HG03442 (cell line): ENCODE data around the gene PLA2G2C.

Source experiments
- ATAC-seq: cut with Tn5 transposase; IDR thresholded peaks from one replicate; pipeline ENCODE4 v1.9.1; 2021; ENCODE audit warnings: mild to moderate bottlenecking, moderate library complexity; ENCODE audit not compliant: unreplicated experiment

Gene PLA2G2C

GRCh38 chr1:20158358-20159070 is 27.8 kb downstream of the PLA2G2C start:
- no peak for ATAC-seq

GRCh38 chr1:20154301-20154831 is 32.0 kb downstream of the PLA2G2C start:
- ATAC-seq: no peak

- ATAC-seq: no peak
These were observed 33.3 kb downstream of the PLA2G2C start for GRCh38 chr1:20153000-20153418.

GRCh38 chr1:20152599-20152930 is 33.8 kb downstream of the PLA2G2C start:
- ATAC-seq: no peak

DNA sequence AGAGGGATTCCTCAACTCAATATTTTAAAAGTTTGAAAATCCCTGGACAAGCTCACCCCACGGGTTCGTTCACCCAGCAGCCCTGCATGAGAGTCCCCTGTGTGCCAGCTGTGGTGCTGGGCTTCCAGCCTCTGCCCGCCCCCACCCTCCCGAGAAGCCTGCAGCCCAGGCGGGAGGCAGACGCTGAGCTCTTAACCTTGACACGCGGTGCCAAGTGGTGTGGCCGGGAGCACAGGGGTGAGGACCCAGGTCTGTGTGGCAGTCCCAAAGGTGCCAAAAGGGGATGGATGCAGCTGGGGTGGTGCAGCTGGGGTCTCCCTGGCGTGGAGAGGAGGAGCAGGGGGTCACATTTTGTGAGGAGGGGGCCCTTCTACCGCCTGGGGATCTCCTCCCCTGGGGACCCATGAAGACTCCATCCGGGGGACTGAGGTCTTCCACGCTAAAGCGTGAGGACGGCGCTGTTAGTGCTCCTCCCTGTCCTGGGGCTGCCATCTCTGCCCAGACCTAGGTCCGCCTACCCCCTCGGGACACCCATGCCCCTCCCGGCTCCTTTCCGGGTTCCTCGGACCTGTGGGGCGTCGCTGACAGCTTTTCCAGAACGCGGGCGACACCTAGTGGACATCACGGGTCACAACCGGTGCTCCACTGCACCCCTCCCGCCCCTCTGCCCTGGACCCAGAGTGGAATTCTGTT is 34.3 kb downstream of the PLA2G2C start:
- no peak for ATAC-seq

- ATAC-seq: no peak
These were observed 35.3 kb downstream of the PLA2G2C start for GRCh38 chr1:20150969-20151368.

DNA sequence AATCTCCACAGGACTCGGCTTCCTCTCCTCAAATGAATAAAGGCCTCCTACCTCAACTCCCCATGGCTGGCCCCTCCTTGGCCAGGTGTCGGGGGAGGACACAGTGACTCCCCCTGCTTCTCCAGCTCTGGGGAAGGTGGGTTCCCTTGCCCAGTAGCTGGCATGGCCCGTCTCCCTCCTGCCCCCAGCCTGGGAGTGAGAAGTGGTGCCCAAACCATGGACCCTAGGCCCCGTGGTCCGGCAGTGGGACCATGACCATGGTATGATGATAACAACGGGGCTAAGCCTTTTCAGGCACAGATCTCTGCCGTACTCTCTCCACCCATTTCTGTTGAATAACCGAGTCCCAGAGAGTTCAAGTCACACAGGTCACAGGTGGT is 36.0 kb downstream of the PLA2G2C start:
- no peak for ATAC-seq

DNA sequence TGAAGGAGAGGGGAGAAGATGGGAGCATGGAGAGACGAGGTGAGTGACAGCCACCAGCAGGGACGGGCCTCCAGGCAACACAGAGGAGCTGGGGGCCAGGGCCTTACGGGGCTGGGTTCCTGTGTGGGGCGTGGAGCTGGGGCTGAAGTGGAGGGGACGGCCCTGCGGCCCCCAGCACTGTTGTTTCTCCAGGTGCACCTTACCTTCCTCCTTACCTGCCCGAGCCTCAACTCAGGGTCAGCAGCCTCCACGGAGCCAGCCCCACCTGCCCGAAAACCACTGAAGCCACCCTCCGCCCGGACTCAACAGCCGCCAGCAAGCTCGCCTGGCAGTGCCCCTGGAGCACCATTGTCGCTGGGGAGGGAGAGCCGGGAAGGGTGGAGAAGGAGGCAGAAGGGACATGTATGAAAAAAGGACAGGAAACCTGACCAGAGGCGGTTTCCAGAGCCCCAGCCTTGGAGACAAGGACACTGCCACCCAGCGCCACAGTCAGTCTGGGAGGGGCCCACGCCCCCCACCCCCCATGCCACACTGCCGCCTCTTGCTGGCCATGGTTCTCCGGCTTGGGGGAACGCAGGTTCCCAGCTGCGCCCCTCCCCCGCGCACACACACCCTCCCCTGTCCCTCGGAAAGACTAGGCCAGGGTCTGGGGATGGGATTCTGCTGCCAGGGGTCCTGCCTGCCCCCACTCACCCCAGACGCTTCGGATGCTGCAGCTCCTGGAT is 36.6 kb downstream of the PLA2G2C start:
- no peak for ATAC-seq

DNA sequence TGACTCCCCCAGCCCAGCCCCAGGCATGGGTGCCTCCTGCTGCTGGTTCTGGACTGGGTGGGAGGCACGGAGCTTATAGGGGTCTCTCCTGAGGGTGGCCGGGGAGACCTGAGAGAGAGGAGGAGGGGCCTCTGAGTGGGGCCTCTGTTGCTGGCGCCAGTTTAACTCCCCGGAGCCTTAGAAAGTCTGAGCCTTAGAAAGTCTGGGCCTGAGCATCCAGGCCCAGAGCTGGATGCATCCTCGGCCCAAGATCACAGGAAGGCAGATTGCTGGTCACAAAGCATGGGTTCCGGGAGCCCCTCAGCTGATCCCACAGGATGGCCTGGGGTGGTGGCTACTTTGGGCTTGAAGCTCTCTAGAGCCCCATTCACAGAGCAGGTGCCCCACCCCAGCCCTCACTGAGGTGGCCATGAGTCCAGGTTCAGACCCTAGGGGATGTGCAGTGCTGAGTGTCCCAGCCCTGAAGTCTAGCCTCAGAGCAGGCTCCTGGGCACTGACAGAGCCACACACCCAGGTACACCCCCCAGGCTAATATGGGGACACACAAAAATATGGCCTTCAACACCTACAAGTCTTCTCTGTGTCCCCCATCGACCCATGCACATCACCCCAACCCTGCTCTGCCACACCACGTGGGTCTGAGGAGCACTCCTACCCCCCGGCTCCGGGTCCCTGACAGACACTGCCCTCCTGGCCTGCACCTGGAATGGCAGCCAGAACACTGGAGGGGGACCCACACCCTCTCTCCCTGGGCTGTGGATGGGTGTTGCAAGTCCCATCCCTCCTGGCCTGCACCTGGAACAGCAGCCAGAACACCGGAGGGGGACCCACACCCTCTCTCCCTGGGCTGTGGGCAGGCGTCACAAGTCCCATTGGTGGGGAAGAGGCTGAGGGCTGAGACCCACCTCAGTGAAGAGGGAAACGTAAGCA is 37.5 kb downstream of the PLA2G2C start:
- no peak for ATAC-seq

- no peak for ATAC-seq
These were observed 38.3 kb downstream of the PLA2G2C start for GRCh38 chr1:20147846-20148570.

DNA sequence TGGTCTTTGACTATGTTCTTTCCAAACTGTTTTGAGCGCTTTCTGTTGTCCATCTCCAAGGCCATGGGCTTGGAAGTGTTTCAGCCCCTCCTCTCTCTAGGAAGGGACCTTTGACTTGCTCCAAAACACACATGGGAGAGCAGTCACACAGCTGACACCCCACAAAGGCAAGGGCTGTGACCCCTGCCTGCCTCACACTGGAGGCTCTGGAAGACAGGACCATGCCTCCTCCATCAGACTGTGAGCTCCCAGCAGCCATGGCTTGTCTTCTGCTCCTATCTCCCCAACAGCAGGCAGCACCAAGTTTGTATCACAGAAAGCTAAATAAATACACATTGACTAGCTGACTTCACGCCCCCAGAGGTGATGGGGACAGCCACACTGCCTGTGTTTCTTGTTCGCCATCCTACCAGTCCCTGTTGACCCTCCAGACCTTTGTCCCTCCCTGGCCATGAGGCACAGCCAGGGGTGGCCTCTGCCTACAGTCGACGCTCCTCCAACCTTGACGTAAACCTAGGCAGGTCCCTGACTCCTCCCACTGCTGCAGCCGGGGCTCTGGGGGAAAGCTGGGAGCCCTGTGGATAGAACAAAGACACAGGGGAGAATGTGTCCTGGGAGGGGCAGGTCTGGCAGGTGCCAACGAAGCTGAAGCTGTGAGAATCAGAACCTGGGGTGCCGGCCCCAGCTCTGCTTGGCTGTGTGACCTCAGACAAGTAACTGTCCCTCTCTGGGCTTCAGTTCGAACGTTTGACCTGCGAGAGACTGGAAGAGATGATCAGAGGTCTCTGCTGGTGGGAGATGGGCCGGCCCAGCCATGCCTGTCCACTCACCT is 42.4 kb downstream of the PLA2G2C start:
- no peak for ATAC-seq

DNA sequence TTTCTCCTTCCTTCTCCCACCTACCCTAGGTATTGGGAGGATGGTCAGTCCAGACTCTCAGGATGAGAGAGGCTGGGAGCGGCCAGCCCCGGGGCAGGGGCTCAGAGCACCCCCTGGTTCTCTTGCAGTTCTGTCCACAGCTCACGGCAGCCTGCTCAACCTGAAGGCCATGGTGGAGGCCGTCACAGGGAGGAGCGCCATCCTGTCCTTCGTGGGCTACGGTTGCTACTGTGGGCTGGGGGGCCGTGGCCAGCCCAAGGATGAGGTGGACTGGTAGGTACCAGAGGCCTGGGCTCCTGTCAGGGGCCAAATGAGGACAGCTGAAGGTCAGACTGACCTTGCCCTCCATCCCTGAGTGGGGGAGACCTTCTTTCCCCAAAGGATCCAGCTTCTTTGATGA is 43.0 kb downstream of the PLA2G2C start:
- ATAC-seq: no peak

DNA sequence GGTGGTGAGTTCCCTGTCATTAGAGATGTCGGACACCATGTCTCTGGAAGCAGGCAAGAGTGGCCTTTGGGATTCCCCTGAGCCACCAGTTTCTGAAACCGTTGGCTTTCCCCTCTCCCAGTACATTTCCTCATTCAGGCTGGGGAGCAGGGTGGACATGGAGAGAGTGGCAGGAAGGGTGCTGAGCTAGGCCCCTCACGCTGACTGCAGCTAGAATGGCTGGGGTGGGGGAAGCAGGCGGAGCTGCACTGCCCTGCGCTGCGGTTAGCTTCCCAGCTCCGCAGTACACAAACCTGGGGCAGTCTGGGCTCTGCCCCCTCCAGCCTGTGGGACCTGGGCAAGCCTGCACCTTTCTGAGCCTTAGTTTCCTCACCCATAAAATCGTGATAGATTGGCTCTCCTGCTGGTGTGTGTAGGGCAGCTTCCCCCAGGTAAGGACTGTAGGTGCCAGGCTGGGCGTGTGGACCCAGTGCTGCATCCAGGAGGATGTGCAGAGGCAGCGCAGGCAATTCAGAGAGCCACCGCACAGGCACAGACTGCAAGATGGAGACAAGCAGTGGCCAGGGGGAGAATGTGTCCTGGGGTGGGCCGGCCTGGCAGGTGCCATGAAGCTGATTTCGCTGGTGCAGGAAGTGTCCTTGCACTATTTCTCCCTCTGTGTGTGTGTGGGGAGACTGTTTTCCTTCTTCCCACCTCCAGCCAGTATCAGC is 44.2 kb downstream of the PLA2G2C start:
- ATAC-seq: no peak

GRCh38 chr1:20141466-20141865 is 44.9 kb downstream of the PLA2G2C start:
- no peak for ATAC-seq

DNA sequence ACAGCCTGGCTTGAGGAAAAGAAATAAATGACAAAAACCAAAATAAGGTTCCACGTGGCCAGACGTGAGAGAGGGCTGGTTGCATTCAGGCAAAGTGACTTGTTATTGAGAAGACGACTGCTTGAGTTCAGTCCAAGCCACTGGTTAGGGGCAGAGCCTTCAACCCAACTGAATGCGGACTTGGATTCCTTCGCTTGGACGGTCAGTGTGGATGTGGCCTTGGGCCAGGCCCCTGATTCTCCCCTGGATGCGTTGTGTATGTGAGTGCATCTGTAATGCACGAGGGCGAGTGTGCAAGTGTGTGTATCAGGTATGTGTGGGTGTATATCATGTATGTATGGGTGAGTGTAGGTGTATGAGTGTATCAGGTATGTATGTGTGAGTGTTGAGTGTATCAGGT is 45.3 kb downstream of the PLA2G2C start:
- no peak for ATAC-seq

DNA sequence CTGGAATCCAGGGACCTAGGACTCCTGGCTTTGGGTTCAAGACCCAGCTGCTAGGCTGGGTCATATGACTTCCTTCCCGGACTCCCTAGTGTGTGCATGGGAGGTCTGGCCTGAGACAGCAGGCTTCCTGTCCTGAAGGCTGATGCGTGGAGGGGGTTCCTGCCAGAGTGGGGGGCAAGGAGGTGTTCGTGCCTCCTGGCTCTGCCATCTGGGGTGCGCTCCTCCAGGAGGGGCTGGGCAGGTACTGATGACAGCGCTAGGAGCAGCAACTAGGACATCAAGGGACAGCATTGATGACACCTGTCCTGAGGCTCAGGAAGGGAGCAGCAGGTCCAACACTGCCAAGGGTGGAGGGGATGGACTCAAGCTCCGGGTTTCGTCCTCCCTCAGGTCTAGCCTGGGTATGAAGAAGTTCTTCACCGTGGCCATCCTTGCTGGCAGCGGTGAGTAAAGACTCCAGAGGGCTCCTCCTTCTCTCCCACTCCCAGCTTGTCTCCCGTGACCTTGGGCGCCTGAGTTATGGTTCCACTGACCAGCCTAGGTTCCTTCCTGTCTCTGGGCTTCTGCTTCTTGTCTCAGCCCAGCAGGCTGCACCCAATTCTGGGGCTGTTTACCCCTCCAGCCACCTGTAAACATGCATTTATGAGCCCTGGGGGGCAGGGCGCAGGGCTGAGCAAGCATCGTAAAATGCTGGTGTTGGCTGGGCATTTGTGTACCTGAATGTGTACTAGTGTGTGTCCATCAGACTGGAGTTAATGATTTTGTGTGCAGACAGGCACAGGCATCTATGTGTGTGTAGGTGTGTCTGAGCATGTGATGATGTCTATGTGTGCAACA is 46.3 kb downstream of the PLA2G2C start:
- ATAC-seq: no peak

DNA sequence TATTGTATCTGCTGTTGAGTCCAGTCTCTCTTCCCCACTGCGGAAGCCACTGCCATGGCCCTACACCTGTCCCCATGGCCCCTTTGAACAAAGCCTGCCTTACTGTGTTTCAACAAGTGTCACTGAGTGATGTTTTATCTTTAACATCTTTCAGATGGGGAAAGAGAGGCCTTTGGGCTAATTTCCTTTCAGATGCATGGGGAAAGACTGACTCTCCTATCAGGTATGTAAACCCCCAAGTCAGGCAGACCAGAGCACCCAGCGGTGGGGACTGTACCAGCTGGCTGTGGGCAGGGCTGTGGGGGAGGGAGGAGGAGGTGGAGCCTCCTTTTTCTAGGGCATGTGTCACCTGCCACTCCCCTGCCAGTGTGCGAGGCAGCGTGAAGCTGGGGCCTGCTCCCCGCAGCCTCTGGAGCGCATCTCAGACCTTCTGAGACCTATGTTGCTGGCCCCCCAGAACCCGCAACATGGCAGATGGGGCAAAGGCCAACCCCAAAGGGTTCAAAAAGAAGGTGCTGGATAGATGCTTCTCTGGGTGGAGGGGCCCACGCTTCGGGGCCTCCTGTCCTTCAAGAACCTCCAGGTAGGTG is 47.3 kb downstream of the PLA2G2C start, which contains the start of gene PLA2G2F:
TSS of gene PLA2G2F (plus strand) at position 363 of the 590 bp plus-strand sequence. CDS start at position 468, 105 bp downstream.
- no peak for ATAC-seq
